ENCODE data around the gene ARHGAP11A. TPM values are rescaled to one million over a fixed set of nuclear protein-coding genes. Genes with fewer than 3 reads are reported as not detected.

Gene ARHGAP11A
- total and polyA plus RNA-seq, 9 of the 15 experiments (the other 6 are each of a cell fraction or from before 2014, with no cell fraction given) = 17.5 to 92.5 (median 61.1) TPM

GRCh38 chr15:32642667-32643435 is 27.5 kb downstream of the ARHGAP11A start:
- no TSS peak for BruUV-seq (replicated peaks)
- H3K4me1 ChIP-seq (replicated peaks in 1 of 2; ENCODE audit: control insufficient read depth in 2 of 2, insufficient read depth in 2 of 2, low read length in 2 of 2) = peaks cover 5 to 9% of the 10 kb centered on the region in 2 experiments; a peak in 4 of 5 replicates
- no peak overlapping the region for H2AFZ ChIP-seq (ENCODE audit: low read depth, low read length)
- ChIA-PET POLR2A (interaction anchor here (0.6 kb wide), 1 partner anchor 795 kb away, joined by 3 read pairs; no protein-coding TSS in a partner anchor), CTCF (ENCODE audit: low intra/inter-chr PET ratio) (no interaction called here)
- in situ Hi-C loops (cut with MboI) = no loop called here
- no peak overlapping the region for H3K4me2 ChIP-seq (ENCODE audit: insufficient read depth, low read length)
- no peak; the same call in 2 of the 3 replicates for ATAC-seq
- H3K9ac ChIP-seq (ENCODE audit: insufficient read depth in 1 of 2, low read depth in 2 of 2, low read length in 2 of 2) = no peak overlapping the region
- H3K79me2 ChIP-seq (ENCODE audit: control insufficient read depth, insufficient read depth, low read length) = no peaks in the 10 kb centered on the region
- H3K27ac ChIP-seq (ENCODE audit: extremely low read depth, low read depth, low read length) = no peak overlapping the region
- H3K9me1 ChIP-seq (ENCODE audit: control insufficient read depth, insufficient read depth, low read length) = no peaks in the 10 kb centered on the region
- no peak for TF ChIP-seq KHSRP (IDR thresholded peaks at IDR 0.05)
- TF ChIP-seq KLF16 (IDR thresholded peaks at IDR 0.05) = no peak
- peaks cover 21% of the 10 kb centered on the region; the same call in 2 of the 3 replicates for H3K36me3 ChIP-seq (ENCODE audit: control insufficient read depth, insufficient read depth, low read length)
- H3K9me3 ChIP-seq (replicated peaks; ENCODE audit: control insufficient read depth, insufficient read depth, low read depth, low read length) = no peaks in the 10 kb centered on the region
- peaks cover 12% of the 10 kb centered on the region for H4K20me1 ChIP-seq (replicated peaks; ENCODE audit: control insufficient read depth, insufficient read depth, low read length)
- H3K27me3 ChIP-seq (ENCODE audit: control insufficient read depth in 2 of 2, insufficient read depth in 2 of 2, low read length in 2 of 2) = no peaks in the 10 kb centered on the region
- 44% methylated on average over 5 of the region's 5 CpGs for WGBS (ENCODE audit: insufficient coverage, low coverage, missing lambda C conversion rate)
- H3K4me3 ChIP-seq = no peak overlapping the region
- no peak for DNase-seq (ENCODE audit: extremely low read depth in 1 of 4, low spot score in 3 of 4)
- intact Hi-C loops (cut with micrococcal nuclease) = no loop called here
- FAIRE-seq = no peak

- H4K20me1 ChIP-seq (replicated peaks; ENCODE audit: control insufficient read depth, insufficient read depth, low read length) = peaks cover 12% of the 10 kb centered on the region
- BruUV-seq (replicated peaks) = no TSS peak
- FAIRE-seq = no peak
- no peak for TF ChIP-seq NR0B1 (IDR thresholded peaks at IDR 0.05; ENCODE audit: partially characterized antibody)
- TF ChIP-seq PPARD (CRISPR knock-in tag; IDR thresholded peaks at IDR 0.05) = no peak
- no peak for TF ChIP-seq C11orf30 (IDR thresholded peaks at IDR 0.05; ENCODE audit: low read depth)
- no peak for TF ChIP-seq FOXJ3 (CRISPR knock-in tag; IDR thresholded peaks at IDR 0.05)
- no peak for TF ChIP-seq CBFB (CRISPR knock-in tag; IDR thresholded peaks at IDR 0.05)
- no peak for TF ChIP-seq ZNF217 (CRISPR knock-in tag; IDR thresholded peaks at IDR 0.05)
- TF ChIP-seq JUND (IDR thresholded peaks at IDR 0.05; ENCODE audit: borderline replicate concordance, low read depth, low read length) = no peak
- no peak for TF ChIP-seq JUND (tag; IDR thresholded peaks at IDR 0.05; ENCODE audit: borderline replicate concordance, low read depth, low read length)
- no peak for TF ChIP-seq MTA1 (IDR thresholded peaks at IDR 0.05; ENCODE audit: borderline replicate concordance)
- TF ChIP-seq ZNF551 (CRISPR knock-in tag; IDR thresholded peaks at IDR 0.05) = no peak
- no peak for TF ChIP-seq CHD1 (IDR thresholded peaks at IDR 0.05; ENCODE audit: low read length)
- no peak for TF ChIP-seq ZNF75A (CRISPR knock-in tag; IDR thresholded peaks at IDR 0.05)
- TF ChIP-seq ATF1 (CRISPR knock-in tag; IDR thresholded peaks at IDR 0.05) = no peak
- TF ChIP-seq ATF1 (tag; IDR thresholded peaks at IDR 0.05) = no peak
- TF ChIP-seq ZNF3 (CRISPR knock-in tag; IDR thresholded peaks at IDR 0.05) = peak; percentile 65; the same call in 1 of the 2 replicates
Observed at GRCh38 chr15:32643907-32644445, 28.7 kb downstream of the ARHGAP11A start.

More at GRCh38 chr15:32643907-32644445, 28.7 kb downstream of the ARHGAP11A start:
- 50% methylated on average over 1 of the region's 1 CpG for whole genome bisulfite sequencing (ENCODE audit: insufficient coverage, low coverage, missing lambda C conversion rate)
- ATAC-seq = no peak
- Histone ChIP-seq H2AFZ (ENCODE audit: low read depth, low read length) (no peak overlapping the region), H3K79me2 (ENCODE audit: control insufficient read depth, insufficient read depth, low read length) (no peaks in the 10 kb centered on the region), H3K4me3 (no peak overlapping the region), H3K36me3 (ENCODE audit: control insufficient read depth, insufficient read depth, low read length) (peaks cover 13% of the 10 kb centered on the region; the same call in 2 of the 3 replicates), H3K9ac (ENCODE audit: insufficient read depth in 1 of 2, low read depth in 2 of 2, low read length in 2 of 2) (no peak overlapping the region), H3K4me2 (ENCODE audit: insufficient read depth, low read length) (no peak overlapping the region), H3K9me1 (ENCODE audit: control insufficient read depth, insufficient read depth, low read length) (no peaks in the 10 kb centered on the region), H3K4me1 (replicated peaks in 1 of 2; ENCODE audit: control insufficient read depth in 2 of 2, insufficient read depth in 2 of 2, low read length in 2 of 2) (peaks cover 5 to 9% of the 10 kb centered on the region in 2 experiments; a peak in 4 of 5 replicates), H3K27ac (ENCODE audit: extremely low read depth, low read depth, low read length) (no peak overlapping the region), H3K27me3 (ENCODE audit: control insufficient read depth in 2 of 2, insufficient read depth in 2 of 2, low read length in 2 of 2) (no peaks in the 10 kb centered on the region), H3K9me3 (replicated peaks; ENCODE audit: control insufficient read depth, insufficient read depth, low read depth, low read length) (no peaks in the 10 kb centered on the region)
- in situ Hi-C loops (cut with MboI) = no loop called here
- ChIA-PET CTCF (ENCODE audit: low intra/inter-chr PET ratio) (interaction anchor here (0.6 kb wide), 1 partner anchor 351 kb away, joined by 3 read pairs; no protein-coding TSS in a partner anchor), POLR2A (no interaction called here)
- DNase-seq (ENCODE audit: extremely low read depth in 1 of 4, low spot score in 3 of 4) = no peak
- intact Hi-C loops (cut with micrococcal nuclease) = no loop called here
